Fibroblast of upper back skin (primary cell): ENCODE results near the gene MACO1.
"Not testable (repeated sequence)": the region's sequence is repeated elsewhere in the genome, so short reads cannot be mapped to it uniquely, and the experiment has no call there.

Experiments used
- DNase-seq: peaks from one replicate; pipeline ENCODE4 v3.0.0-alpha.2; 2013

Gene MACO1

GRCh38 chr1:25430073-25430966, at the start of gene MACO1:
TSS of gene MACO1 (plus strand) at chr1:25430897. CDS start at chr1:25431099, 202 bp downstream.
- peak; percentile 95 for DNase-seq

- peak; percentile 33 for DNase-seq
These were observed 48.2 kb upstream of the MACO1 start for GRCh38 chr1:25382543-25382942.

GRCh38 chr1:25383090-25383489, 47.6 kb upstream of the MACO1 start:
- DNase-seq, result peak; percentile 81

- DNase-seq, result not testable (repeated sequence)
These were observed 46.8 kb upstream of the MACO1 start for GRCh38 chr1:25383875-25384274.

- not testable (repeated sequence) for DNase-seq
These were observed 43.6 kb upstream of the MACO1 start for GRCh38 chr1:25387096-25387495.

GRCh38 chr1:25388691-25389090, 42.0 kb upstream of the MACO1 start:
- DNase-seq, result not testable (repeated sequence)

- DNase-seq, result not testable (repeated sequence)
These were observed 41.0 kb upstream of the MACO1 start for GRCh38 chr1:25389721-25390120.

- DNase-seq, result peak; percentile 40
These were observed 37.9 kb upstream of the MACO1 start for GRCh38 chr1:25392841-25393240.

- DNase-seq, result not testable (repeated sequence)
These were observed 33.1 kb upstream of the MACO1 start for GRCh38 chr1:25397549-25397948.

- not testable (repeated sequence) for DNase-seq
These were observed 32.6 kb upstream of the MACO1 start for GRCh38 chr1:25398079-25398478.

- not testable (repeated sequence) for DNase-seq
These were observed 27.5 kb upstream of the MACO1 start for GRCh38 chr1:25402947-25403803.

- DNase-seq, result not testable (repeated sequence)
These were observed 24.9 kb upstream of the MACO1 start for GRCh38 chr1:25405731-25406305.

GRCh38 chr1:25409641-25410427, 20.9 kb upstream of the MACO1 start:
- DNase-seq, result not testable (repeated sequence)

- not testable (repeated sequence) for DNase-seq
These were observed 17.6 kb upstream of the MACO1 start for GRCh38 chr1:25412872-25413623.

GRCh38 chr1:25414157-25414556, 16.5 kb upstream of the MACO1 start:
- not testable (repeated sequence) for DNase-seq

- not testable (repeated sequence) for DNase-seq
These were observed 16.1 kb upstream of the MACO1 start for GRCh38 chr1:25414578-25414977.

GRCh38 chr1:25417280-25417679, 13.4 kb upstream of the MACO1 start:
- DNase-seq, result not testable (repeated sequence)

GRCh38 chr1:25419339-25419738, 11.4 kb upstream of the MACO1 start:
- not testable (repeated sequence) for DNase-seq

GRCh38 chr1:25420715-25421114, 10.0 kb upstream of the MACO1 start, which contains the start of gene RHCE:
TSS of gene RHCE (minus strand) at chr1:25420825. CDS start at chr1:25420786, 39 bp downstream.
- DNase-seq, result not testable (repeated sequence)

- DNase-seq, result not testable (repeated sequence)
These were observed 7.5 kb upstream of the MACO1 start for GRCh38 chr1:25423206-25423605.
